B cell (primary cell): ENCODE measurements around the gene FAM20C. TPM values are rescaled to one million over a fixed set of nuclear protein-coding genes. Genes with fewer than 3 reads are reported as not detected.

Experiments
- ATAC-seq: fragments of 200-7000 bp; cut with Tn5 transposase; one replicate; pipeline ENCODE4 v1.10.0; 2021; ENCODE audit warnings: low read depth, mild to moderate bottlenecking, moderate number of reproducible peaks, moderate library complexity
- CTCF ChIA-PET: fragments of 350-600 bp; sonication (Branson Sonifier 250); formaldehyde crosslinking; loops from one replicate; lab custom pipeline; 2021; ENCODE audit warnings: antibody characterized with exemption, inconsistent platforms; lab: Charles Lee
- POLR2A ChIA-PET: fragments of 350-600 bp; sonication (Branson Sonifier 250); formaldehyde crosslinking; loops from one replicate; lab custom pipeline; 2021; ENCODE audit warnings: antibody characterized with exemption; lab: Charles Lee
- DNase-seq: peaks from one replicate; pipeline ENCODE4 v3.0.0; 2013
- H2AFZ ChIP-seq: 2 replicates; pipeline ENCODE4 v1.6.1; 2012; ENCODE audit warnings: mild to moderate bottlenecking, low read depth, low read length; ENCODE audit not compliant: insufficient read depth, poor library complexity, severe bottlenecking
- H3K27ac ChIP-seq, 2 donors: 1 replicate in 1 of 2; 2 replicates in 1 of 2; pipeline ENCODE4 v1.5.1; 2012 to 2013; ENCODE audit warnings: low read length in 2 of 2, mild to moderate bottlenecking in 2 of 2, moderate library complexity in 1 of 2
- H3K27me3 ChIP-seq, 4 experiments: fragments of 200-600 bp in 1 of 4; sonication (generic) in 1 of 4; replicated peaks in 1 of 4; 1 replicate in 2 of 4; 2 replicates in 2 of 4; pipeline versions ENCODE4 v1.6.1 to v1.7.0; 2013 to 2016; ENCODE audit warnings: low read length in 3 of 4, mild to moderate bottlenecking in 2 of 4, mixed read lengths in 1 of 4, moderate library complexity in 1 of 4; ENCODE audit not compliant: insufficient read depth in 4 of 4, control insufficient read depth in 3 of 4; ENCODE audit errors: control extremely low read depth in 1 of 4
- H3K36me3 ChIP-seq, 2 experiments: replicated peaks in 1 of 2; 1 replicate in 1 of 2; 2 replicates in 1 of 2; pipeline versions ENCODE4 v1.6.1 to v1.7.1; 2013; ENCODE audit warnings: low read length in 1 of 2; ENCODE audit not compliant: insufficient read depth in 2 of 2, control insufficient read depth in 1 of 2; ENCODE audit errors: control extremely low read depth in 1 of 2, extremely low read depth in 1 of 2
- H3K4me1 ChIP-seq, 2 donors: fragments of 200-600 bp in 1 of 2; sonication (generic) in 1 of 2; 1 replicate in 1 of 2; 2 replicates in 1 of 2; pipeline versions ENCODE4 v1.5.1 to v1.6.1; 2013 to 2017; ENCODE audit warnings: low read length in 2 of 2; ENCODE audit not compliant: control insufficient read depth in 2 of 2, insufficient read depth in 2 of 2
- H3K4me2 ChIP-seq: replicated peaks from 2 replicates; pipeline ENCODE3; 2012; ENCODE audit warnings: mild to moderate bottlenecking, low read depth, low read length; ENCODE audit not compliant: poor library complexity, severe bottlenecking
- H3K4me3 ChIP-seq, 5 experiments: fragments of 200-600 bp in 1 of 5; sonication (generic) in 1 of 5; 1 replicate in 3 of 5; 2 replicates in 2 of 5; pipeline versions ENCODE4 v1.5.1 to v1.7.0; 2011 to 2016; ENCODE audit warnings: low read length in 4 of 5, mild to moderate bottlenecking in 4 of 5, low read depth in 2 of 5, control low read depth in 1 of 5, moderate library complexity in 1 of 5; ENCODE audit not compliant: insufficient read depth in 1 of 5; ENCODE audit errors: control extremely low read depth in 1 of 5, extremely low read depth in 1 of 5
- H3K79me2 ChIP-seq: fragments of 200-600 bp; sonication (generic); one replicate; pipeline ENCODE4 v1.6.0; 2016; ENCODE audit warnings: low read length; ENCODE audit not compliant: control insufficient read depth, insufficient read depth
- H3K9ac ChIP-seq: fragments of 200-600 bp; sonication (generic); 2 replicates; pipeline ENCODE4 v1.6.1; 2017; ENCODE audit warnings: mild to moderate bottlenecking, low read length, moderate library complexity
- H3K9me3 ChIP-seq, 3 donors: one replicate each; pipeline versions ENCODE4 v1.6.1 to v1.7.1; 2013; ENCODE audit warnings: low read length in 2 of 3; ENCODE audit not compliant: control insufficient read depth in 2 of 3, insufficient read depth in 1 of 3; ENCODE audit errors: control extremely low read depth in 1 of 3
- H4K20me1 ChIP-seq: 2 replicates; pipeline ENCODE4 v1.6.0; 2012; ENCODE audit warnings: mild to moderate bottlenecking, low read length; ENCODE audit not compliant: insufficient read depth, control insufficient read depth, poor library complexity, severe bottlenecking
- H3K27ac Mint-ChIP-seq: one replicate; pipeline ENCODE4 v1.8.0; 2021; ENCODE audit warnings: mixed read lengths
- H3K27me3 Mint-ChIP-seq: one replicate; pipeline ENCODE4 v1.8.0; 2021; ENCODE audit warnings: mixed read lengths
- H3K4me1 Mint-ChIP-seq: one replicate; pipeline ENCODE4 v1.8.0; 2021; ENCODE audit warnings: mixed read lengths
- H3K4me3 Mint-ChIP-seq: one replicate; pipeline ENCODE4 v1.8.0; 2021; ENCODE audit warnings: mixed read lengths
- H3K9me3 Mint-ChIP-seq: one replicate; pipeline ENCODE4 v1.8.0; 2022; ENCODE audit warnings: mixed read lengths; ENCODE audit not compliant: insufficient read depth
- CTCF ChIP-seq: fragments of 200-600 bp; IDR thresholded peaks from one replicate; pipeline ENCODE4 v1.8.0; 2022; ENCODE audit warnings: antibody characterized with exemption, mild to moderate bottlenecking
- EZH2 ChIP-seq: IDR thresholded peaks from 2 replicates; pipeline ENCODE4 v1.6.1; 2012; ENCODE audit warnings: borderline replicate concordance, low read depth, mild to moderate bottlenecking, moderate library complexity, low read length; ENCODE audit not compliant: insufficient read depth, poor library complexity, severe bottlenecking
- WGBS: methylation state at CpG from one replicate; pipeline ENCODE4 v1.1.5; 2013; ENCODE audit warnings: missing lambda C conversion rate; ENCODE audit not compliant: insufficient coverage; 5-methylcytosine and 5-hydroxymethylcytosine counted together
- intact Hi-C: fragments of 100-400 bp; cut with micrococcal nuclease; formaldehyde crosslinking; loops from one replicate; pipeline ENCODE4 v1.10.0; 2022
- polyA plus RNA-seq: library from polyadenylated mRNA; depleted of rRNA; stranded (reverse); fragments of >200 nt; gene quantifications from 2 replicates; pipeline ENCODE4 v1.2.3, GENCODE V29; 2012
- total RNA-seq, 2 donors: library from RNA; stranded (reverse); fragments of 120-200 nt in 1 of 2; gene quantifications; 1 replicate in 1 of 2; 2 replicates in 1 of 2; pipeline versions ENCODE4 v1.2.3 to v1.2.4, GENCODE V29; 2013 to 2022

Gene FAM20C
- total and polyA plus RNA-seq, 2 donors (not counting 1 experiment from before 2014, with no cell fraction given): 0.54 to 0.81 TPM

- Histone ChIP-seq H3K79me2 (no peaks in the 10 kb centered on the region), H3K4me2 (no peak overlapping the region), H3K9me3 (peaks cover 0 to 45% (median 7%) of the 10 kb centered on the region in 3 donors), H3K36me3 (no peaks in the 10 kb centered on the region), H3K27ac (no peak overlapping the region), H3K4me1 (no peaks in the 10 kb centered on the region), H4K20me1 (no peaks in the 10 kb centered on the region), H2AFZ (no peak overlapping the region), H3K27me3 (peaks cover 0 to 5% (median 0%) of the 10 kb centered on the region in 4 experiments), H3K4me3 (no peak overlapping the region), H3K9ac (no peak overlapping the region)
- DNase-seq: no peak
- ATAC-seq: no peak
- intact Hi-C loops: no loop called here
- Mint-ChIP-seq H3K27me3 (peaks cover 13% of the 10 kb centered on the region), H3K9me3 (peaks cover 10% of the 10 kb centered on the region), H3K27ac (no peak overlapping the region), H3K4me3 (no peak overlapping the region), H3K4me1 (no peaks in the 10 kb centered on the region)
- no peak for TF ChIP-seq EZH2
- no peak for TF ChIP-seq CTCF
- CTCF ChIA-PET: no interaction called here
- POLR2A ChIA-PET: no interaction called here
- WGBS: 85% methylated on average over 4 of the region's 4 CpGs
Observed at GRCh38 chr7:277228-277627, 84.9 kb downstream of the FAM20C start.

GRCh38 chr7:278081-278480 is 85.7 kb downstream of the FAM20C start:
- ATAC-seq: no peak
- ChIA-PET CTCF (no interaction called here), POLR2A (no interaction called here)
- H3K4me2 ChIP-seq: no peak overlapping the region
- H3K4me3 Mint-ChIP-seq: no peak overlapping the region
- 100% methylated on average over 3 of the region's 5 CpGs for WGBS
- no peak overlapping the region for H3K4me3 ChIP-seq
- H3K9ac ChIP-seq: no peak overlapping the region
- peaks cover 0 to 5% (median 0%) of the 10 kb centered on the region in 4 experiments for H3K27me3 ChIP-seq
- no peak overlapping the region for H3K27ac Mint-ChIP-seq
- no peak overlapping the region for H2AFZ ChIP-seq
- H3K27ac ChIP-seq: no peak overlapping the region
- no peaks in the 10 kb centered on the region for H4K20me1 ChIP-seq
- H3K4me1 ChIP-seq: no peaks in the 10 kb centered on the region
- peaks cover 0 to 43% (median 6%) of the 10 kb centered on the region in 3 donors for H3K9me3 ChIP-seq
- no peak for TF ChIP-seq EZH2
- TF ChIP-seq CTCF: no peak
- DNase-seq: no peak
- intact Hi-C loops: no loop called here
- H3K4me1 Mint-ChIP-seq: no peaks in the 10 kb centered on the region
- H3K9me3 Mint-ChIP-seq: peaks cover 7% of the 10 kb centered on the region
- H3K27me3 Mint-ChIP-seq: peaks cover 13% of the 10 kb centered on the region
- H3K36me3 ChIP-seq: no peaks in the 10 kb centered on the region
- no peaks in the 10 kb centered on the region for H3K79me2 ChIP-seq
